ENCODE data around the gene TUNAR. TPM values are rescaled to one million over a fixed set of nuclear protein-coding genes. Genes with fewer than 3 reads are reported as not detected.

TUNAR gene
- total and polyA plus RNA-seq, 8 donors: 0.10 to 1.7 (median 0.36) TPM; not detected in 4

GRCh38 chr14:95870772-95871171 lies 5.9 kb upstream of the TUNAR start:
- no peak for DNase-seq
- no peak overlapping the region for H3K27ac ChIP-seq
- peaks cover 0 to 8% (median 3%) of the 10 kb centered on the region in 4 donors for H3K9me3 ChIP-seq
- peaks cover 0 to 2% (median under 1%) of the 10 kb centered on the region in 4 donors for H3K4me1 ChIP-seq
- no peak overlapping the region for H3K4me3 ChIP-seq
- 77 to 91% (median 89%) methylated on average over 7 of the region's 7 CpGs for WGBS, 5 donors
- no peaks in the 10 kb centered on the region for H3K36me3 ChIP-seq
- peaks cover 2 to 71% (median 20%) of the 10 kb centered on the region in 3 donors for H3K27me3 ChIP-seq
- no peak for TF ChIP-seq CTCF (IDR thresholded peaks at IDR 0.05)
- TF ChIP-seq EP300 (IDR thresholded peaks at IDR 0.05): no peak
- no peak for TF ChIP-seq POLR2A (IDR thresholded peaks at IDR 0.05)
- intact Hi-C loops (cut with DNase I; ENCODE audit: low total_unique reads): no loop called here

- Histone ChIP-seq H3K4me3 (no peak overlapping the region), H3K4me1 (peaks cover 1 to 9% (median 8%) of the 10 kb centered on the region in 4 donors), H3K9me3 (peaks cover 0 to under 1% (median 0%) of the 10 kb centered on the region in 4 donors), H3K36me3 (no peaks in the 10 kb centered on the region), H3K27me3 (peaks cover 9 to 72% (median 28%) of the 10 kb centered on the region in 3 donors), H3K27ac (no peak overlapping the region)
- DNase-seq: no peak
- 38 to 53% (median 44%) methylated on average over 4 of the region's 4 CpGs for WGBS, 5 donors
- no peak for TF ChIP-seq POLR2AphosphoS5 (IDR thresholded peaks at IDR 0.05)
- TF ChIP-seq POLR2A (IDR thresholded peaks at IDR 0.05): no peak
- no peak for TF ChIP-seq CTCF (IDR thresholded peaks at IDR 0.05)
- no peak for TF ChIP-seq EP300 (IDR thresholded peaks at IDR 0.05)
- intact Hi-C loops (cut with DNase I; ENCODE audit: low total_unique reads): no loop called here
Measured at GRCh38 chr14:95871531-95871930, 5.1 kb upstream of the TUNAR start.

- no peak for DNase-seq
- intact Hi-C loops (cut with DNase I; ENCODE audit: low total_unique reads): no loop called here
- H3K27ac ChIP-seq: no peak overlapping the region
- WGBS, 5 donors: 48 to 66% (median 65%) methylated on average over 3 of the region's 3 CpGs
- no peak for TF ChIP-seq POLR2A (IDR thresholded peaks at IDR 0.05)
- no peak for TF ChIP-seq EP300 (IDR thresholded peaks at IDR 0.05)
- no peak for TF ChIP-seq CTCF (IDR thresholded peaks at IDR 0.05)
- TF ChIP-seq POLR2AphosphoS5 (IDR thresholded peaks at IDR 0.05): no peak
- H3K36me3 ChIP-seq: no peaks in the 10 kb centered on the region
- H3K4me3 ChIP-seq: no peak overlapping the region
- peaks cover 6 to 18% (median 14%) of the 10 kb centered on the region in 4 donors for H3K4me1 ChIP-seq
- no peaks in the 10 kb centered on the region for H3K9me3 ChIP-seq
- H3K27me3 ChIP-seq: peaks cover 10 to 80% (median 40%) of the 10 kb centered on the region in 3 donors
Measured at GRCh38 chr14:95872777-95873176, 3.9 kb upstream of the TUNAR start.

- intact Hi-C loops (cut with DNase I; ENCODE audit: low total_unique reads): no loop called here
- Histone ChIP-seq H3K9me3 (no peaks in the 10 kb centered on the region), H3K4me1 (peaks cover 6 to 18% (median 14%) of the 10 kb centered on the region in 4 donors), H3K36me3 (no peaks in the 10 kb centered on the region), H3K27me3 (peaks cover 10 to 89% (median 45%) of the 10 kb centered on the region in 3 donors), H3K4me3 (peak overlapping the region; percentile 7 to 44 (median 34)), H3K27ac (no peak overlapping the region)
- 2 to 4% (median 3%) methylated on average over 39 to 99 of the region's 103 CpGs for WGBS, 5 donors
- peak in 1 of 2 donors; percentile 62 for DNase-seq
- TF ChIP-seq POLR2AphosphoS5 (IDR thresholded peaks at IDR 0.05) (no peak), EP300 (IDR thresholded peaks at IDR 0.05) (no peak), CTCF (IDR thresholded peaks at IDR 0.05) (no peak)
Measured at GRCh38 chr14:95875831-95876760, 536 bp upstream of the TUNAR start.
